GM21515 (cell line): ENCODE results near the gene SLC9A9.

Source experiments
- ATAC-seq: cut with Tn5 transposase; IDR thresholded peaks from one replicate; pipeline ENCODE4 v1.9.1; 2021; ENCODE audit not compliant: unreplicated experiment

The SLC9A9 gene

DNA sequence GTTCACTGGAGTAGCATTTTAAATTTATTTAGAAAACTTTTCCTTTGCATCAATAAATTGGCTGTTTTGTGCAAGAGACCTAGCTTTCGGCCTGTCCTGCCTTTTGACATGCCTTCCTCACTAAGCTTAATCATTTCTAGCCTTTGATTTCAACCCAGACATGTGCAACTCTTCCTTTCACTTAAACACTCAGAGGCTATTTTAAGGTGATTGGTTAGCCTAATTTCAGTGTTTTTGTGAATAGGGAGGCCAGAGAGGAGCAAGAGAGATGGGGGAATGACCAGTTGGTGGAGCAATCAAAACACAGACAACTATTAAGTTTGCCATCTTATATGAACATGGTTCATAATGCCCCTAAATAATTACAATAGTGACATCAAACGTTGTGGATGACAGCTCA is 333.4 kb downstream of the SLC9A9 start:
- ATAC-seq: no peak

DNA sequence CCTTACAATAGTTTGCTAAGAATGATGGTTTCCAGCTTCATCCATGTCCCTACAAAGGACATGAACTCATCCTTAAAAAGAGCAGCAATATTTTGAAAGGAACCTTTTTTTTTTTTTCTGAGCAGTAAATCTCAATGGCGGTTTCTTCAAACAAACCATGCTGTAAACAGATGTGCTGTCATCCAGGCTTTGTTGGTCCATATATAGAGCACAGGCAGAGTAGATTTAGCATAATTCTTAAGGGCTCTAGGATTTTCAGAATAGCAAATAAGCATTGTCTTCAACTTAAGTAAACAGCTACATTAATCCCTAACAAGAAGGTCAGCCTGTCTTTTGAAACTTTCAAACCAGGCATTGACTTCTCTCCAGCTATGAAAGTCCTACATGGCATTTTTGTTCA is 334.2 kb downstream of the SLC9A9 start:
- no peak for ATAC-seq

DNA sequence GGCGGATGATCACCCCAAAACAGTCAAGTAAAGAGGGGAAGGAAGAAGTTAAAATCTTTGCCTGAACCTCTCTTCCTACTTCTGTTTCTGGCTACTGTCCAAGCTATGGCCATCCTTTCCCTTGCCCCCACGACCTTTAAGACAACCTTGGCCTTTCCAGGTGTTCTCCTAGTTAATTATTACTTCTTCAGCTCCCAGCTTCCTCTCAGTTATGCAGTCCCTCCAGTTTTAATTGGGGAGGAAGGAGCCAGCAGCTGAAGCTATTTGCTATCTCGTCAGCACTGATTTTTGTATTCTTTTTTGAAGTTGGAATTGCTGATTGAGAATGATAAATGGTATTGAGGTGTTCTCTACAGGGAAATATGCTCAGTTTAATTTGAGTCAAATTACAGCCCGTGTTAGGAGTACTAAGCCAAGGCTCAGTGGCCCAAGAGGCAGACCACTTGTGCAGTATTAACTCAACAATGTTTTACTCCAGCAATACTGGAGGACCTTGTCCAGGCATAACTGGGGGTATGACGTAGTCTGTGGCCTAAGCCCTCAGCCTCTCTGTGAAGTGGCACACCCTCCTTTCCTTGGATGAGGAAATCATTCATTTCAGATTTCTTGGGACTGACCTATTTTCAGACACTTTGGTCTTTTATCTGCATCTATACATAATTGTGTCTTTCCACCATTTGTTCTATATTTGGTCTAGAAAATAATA is 336.9 kb downstream of the SLC9A9 start:
- no peak for ATAC-seq

DNA sequence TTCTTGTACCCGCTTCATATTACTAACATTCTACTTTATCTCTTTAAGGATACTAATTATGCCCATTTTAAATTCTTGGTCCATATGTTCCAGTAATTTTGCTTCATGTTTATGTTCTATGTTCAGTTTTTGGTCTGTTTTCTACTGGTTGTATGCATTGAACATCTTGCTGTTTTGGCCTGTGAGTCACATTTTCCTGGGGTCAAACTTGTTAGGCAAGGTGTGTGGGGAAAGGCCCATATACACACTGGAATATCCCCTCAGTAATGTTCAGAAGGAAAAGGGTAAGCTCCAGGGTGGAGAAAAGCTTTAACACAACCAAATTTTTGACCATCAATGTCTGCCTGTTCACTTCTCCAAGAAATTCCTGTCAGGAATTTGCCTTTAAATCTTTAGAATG is 337.7 kb downstream of the SLC9A9 start:
- no peak for ATAC-seq

DNA sequence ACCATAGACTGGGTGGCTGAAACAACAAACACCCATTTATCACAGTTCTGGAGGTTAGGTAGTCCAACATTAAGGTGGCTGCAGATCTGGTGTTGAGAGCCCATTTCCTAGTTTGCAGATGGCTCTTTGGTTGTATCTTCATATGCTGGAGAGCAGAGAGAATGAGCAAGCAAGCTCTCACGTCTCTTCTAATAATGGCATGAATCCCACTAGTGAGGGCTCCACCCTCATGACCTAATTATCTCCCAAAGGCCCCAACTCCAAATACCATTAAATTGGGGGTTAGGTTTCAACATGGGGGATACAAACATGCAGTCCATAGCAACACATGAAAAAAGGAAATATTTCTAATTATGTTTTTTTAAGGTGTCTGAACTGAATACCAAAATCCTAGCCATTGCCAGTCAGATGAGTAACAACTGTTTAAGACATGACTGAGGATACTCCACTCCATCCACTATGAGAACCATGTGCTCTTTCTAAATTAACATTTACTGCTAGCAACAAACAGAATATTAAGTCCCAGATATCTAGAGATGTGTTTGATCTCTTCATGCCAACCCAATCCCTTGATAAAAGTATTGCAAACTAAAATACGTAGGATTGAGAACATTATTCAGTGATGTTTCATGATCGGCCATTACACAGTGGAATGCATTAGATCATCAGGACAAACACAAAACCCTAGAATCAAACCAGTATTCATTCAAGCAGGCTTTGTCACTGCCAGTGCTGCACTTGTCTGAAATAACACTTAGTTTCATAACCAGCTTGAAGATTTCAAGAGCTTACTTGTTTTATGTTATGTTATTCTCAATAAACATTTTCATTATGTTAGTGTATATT is 340.3 kb downstream of the SLC9A9 start:
- no peak for ATAC-seq

DNA sequence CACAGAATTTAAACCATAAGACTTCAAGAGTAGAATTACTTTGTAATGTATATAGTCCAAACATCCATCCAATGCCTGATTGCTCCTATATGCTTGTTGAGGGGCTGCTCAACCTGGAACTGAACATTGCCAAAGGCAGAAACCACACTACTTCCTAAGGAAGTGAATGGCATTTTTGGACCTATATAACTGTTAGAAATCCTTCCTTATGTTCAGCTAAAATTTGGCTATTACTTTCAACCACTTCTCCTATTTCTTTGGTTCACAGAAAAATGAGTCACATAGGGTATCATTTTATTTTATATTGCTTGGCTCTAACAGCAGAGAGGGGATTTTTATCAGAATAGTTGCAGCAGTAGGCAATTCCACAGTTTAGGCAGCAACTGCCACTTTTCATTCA is 342.1 kb downstream of the SLC9A9 start:
- ATAC-seq: no peak

DNA sequence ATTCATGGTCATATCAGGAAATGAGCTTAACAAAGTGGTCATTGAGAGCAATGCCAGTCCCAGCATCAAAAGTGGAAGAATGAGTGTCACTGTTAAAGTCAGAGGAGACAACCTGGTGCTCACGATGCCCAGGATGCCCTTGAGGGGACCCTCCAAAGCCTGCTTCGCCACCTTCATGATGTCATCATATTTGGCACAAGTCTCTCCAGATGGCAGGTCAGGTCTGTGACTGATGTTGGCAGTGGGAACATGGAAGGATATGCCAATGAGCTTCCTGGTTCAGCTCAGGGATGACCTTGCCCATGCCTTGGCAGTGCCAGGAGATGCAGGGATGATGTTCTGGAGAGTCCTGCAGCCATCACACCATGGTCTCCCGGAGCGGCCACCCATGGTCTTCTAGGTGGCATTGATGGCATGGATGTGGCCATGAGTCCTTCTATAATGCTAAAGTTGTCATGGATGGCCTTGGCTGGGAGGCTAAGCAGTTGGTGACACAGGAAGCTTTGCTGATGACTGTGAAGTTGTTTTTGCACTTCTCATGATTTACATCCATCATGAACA is 344.9 kb downstream of the SLC9A9 start:
- no peak for ATAC-seq

DNA sequence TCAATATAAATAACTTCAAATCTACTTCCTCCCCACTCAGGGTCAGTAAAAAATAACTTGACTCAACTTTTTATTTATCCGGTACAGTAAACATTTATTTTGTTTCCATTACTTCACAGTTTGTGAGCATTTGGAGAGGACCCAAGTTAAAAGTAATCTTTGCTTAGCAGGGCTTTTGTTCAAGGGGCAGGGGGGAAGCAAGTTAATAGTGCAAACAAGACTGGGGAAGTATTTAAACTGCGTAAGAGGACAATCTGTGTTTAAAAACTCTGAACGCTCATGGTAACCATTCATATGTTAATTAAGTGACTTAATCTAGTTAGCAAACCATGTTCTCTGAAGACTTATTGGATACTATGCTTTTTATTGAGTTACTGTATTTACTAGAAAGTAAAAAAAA is 346.2 kb downstream of the SLC9A9 start:
- no peak for ATAC-seq

DNA sequence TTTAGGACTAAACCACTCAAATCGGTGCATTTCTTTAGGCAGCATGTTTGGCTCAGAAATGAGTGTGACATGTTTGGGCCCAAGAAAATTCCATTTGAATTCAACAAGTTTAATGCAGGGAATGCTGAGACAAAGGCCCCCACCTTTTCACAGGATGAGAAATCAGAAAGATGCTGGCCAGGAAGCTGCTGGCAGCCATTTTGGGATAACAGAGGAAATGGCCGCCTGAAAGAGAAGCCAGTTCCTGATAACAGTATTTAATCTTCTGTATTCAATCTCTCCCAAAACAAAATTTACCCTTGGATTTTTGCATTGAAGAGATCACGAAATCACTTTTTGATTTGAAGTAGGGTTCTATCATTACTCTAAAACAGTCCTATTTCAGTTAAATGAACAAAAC is 350.9 kb downstream of the SLC9A9 start:
- ATAC-seq: no peak

DNA sequence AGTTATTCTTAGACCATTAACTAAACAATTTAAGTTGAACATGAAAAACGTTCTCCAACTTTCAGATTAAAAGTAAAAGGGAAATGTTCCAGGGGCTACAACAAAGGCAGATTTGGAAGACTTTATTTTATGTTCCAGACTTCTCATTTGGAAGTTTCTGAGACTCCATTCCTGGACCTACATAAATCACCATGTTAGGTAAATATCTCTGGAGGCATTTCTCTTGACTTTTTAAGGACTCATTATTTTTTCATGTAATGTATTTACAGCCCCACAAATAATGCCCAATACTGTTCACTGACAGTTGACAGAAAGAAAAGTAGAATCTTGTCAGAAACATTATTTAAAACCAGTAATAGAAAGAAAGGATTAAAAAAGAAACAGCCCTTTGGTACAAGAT is 352.1 kb downstream of the SLC9A9 start:
- no peak for ATAC-seq

DNA sequence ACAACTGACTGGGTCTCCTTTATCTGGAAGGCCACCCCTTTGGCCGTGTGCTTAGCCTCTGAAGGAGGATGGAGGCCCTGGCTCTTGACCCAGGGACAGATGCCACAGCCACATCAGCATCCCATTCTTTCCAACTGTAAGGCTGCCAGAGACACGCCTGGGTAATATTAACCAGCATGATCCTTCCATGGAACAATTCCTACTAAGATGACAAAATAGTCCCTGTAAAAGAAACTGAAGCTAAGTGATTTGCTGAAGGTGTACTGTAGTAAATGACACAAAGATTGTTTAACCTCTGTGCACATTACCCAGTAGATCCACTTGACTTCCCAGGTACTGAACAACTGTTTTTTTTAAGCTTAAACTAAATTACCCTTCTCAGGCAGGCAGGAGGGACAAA is 352.7 kb downstream of the SLC9A9 start:
- ATAC-seq: no peak

DNA sequence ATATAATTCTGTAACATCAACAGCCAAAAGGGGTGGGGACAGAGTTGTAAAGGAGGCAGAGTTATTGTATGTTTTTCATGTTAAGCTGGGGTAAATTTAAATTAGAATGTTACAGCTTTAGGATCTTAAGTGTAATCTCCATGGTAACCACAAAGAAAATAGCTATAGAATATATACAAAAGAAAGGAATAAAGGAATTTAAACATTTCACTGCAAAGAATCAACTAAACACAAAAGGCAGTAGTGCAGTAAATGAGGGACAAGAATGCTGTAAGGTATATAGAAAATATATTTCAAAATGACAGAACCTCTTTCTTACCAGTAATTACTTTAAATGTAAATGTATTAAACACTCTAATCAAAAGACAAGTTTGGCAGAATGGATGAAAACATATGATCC is 361.7 kb downstream of the SLC9A9 start:
- ATAC-seq: no peak

DNA sequence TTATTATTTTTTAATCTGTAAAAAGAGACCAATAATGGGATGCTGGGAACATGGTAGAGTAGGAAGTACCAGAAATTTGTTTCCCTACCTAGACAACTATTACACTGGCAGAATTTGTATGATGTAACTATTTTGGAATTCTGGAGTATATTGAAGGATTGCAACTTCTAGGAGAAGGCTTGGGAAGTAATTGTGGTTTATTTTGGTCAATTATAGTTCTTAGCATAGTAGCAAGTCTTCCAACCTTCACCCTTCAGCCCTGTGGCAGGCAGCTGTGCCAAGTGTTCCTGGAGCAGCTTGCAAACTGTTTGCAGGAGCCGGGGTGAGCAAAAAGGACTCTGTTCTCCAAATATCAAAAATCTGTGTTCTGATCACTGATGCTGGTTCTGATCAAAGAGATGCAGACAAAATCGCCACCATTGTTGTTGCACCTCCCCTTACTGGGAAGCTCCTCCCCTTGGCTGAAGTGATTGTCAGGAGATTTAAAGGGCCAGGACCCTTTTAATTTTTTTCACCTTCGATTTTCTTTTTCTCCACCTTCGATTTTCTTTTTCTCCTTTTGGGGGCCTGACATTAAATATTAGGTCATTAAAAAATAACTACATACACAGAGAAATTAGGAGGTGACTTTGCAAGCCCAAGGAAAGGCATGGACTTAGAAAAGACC is 363.3 kb downstream of the SLC9A9 start:
- ATAC-seq: no peak

DNA sequence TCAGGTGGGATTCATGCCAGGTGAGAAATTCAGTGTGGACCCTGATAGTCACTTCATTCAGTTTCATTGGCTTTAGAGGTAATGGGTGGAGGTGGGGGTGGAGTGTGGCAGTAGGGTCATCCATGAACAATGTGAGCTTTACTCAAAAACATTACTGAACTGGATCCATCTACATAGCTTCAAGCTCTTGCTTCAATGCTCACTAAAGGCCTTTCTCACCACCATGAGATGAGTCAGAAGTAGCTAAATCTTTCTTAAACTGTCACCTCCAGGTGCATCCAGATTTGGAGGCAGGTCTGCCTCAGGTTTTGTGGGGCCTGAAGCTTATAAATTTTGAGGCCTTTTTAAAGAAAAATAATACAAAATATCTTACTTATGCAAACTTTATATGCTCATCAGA is 365.1 kb downstream of the SLC9A9 start:
- ATAC-seq: no peak

DNA sequence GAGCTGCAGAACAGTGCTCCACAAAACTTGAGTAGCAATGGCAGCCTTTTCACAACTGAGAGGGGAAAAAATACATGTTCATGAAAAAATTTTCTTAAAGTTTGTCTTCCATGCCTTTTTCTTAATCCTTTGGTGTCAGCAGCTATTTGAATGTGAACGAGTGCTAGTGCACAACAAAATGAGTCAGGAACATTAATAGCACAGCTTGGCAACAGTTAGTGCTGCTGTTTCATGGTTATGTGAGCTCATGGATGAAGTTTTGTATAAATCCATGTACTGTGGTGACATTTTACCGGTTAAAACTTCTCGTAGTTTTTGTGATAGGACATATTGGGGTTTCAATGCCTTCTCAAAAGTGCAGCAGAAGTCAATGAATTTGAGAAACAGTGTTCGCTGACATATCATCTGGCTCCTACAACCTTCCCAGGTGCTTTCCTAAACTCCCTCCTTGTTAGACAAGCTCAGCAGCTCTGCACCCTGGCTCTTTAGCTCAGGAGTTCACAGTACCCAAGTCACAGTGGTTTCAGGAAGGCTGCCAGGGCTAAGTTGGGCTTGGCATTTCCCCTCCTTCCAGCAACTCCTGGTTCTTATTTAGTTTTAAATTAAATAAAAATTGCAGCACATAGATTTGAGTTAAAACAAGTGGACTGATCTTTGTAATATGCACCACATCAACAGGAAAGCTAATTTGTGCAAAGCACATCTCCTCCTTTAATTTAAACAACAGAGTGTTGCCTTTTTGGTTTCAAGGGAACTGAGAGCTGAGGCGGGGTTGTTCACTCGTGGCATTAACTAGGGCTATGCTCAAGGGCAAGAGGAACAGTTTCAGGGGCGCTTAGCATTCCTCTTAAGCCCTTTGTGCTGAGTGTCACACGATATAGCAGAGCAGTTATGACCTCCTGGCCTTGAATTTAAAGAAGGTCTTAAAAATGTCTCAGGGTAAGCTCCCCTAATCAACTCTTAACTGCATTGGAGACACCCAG is 365.9 kb downstream of the SLC9A9 start:
- ATAC-seq: no peak

DNA sequence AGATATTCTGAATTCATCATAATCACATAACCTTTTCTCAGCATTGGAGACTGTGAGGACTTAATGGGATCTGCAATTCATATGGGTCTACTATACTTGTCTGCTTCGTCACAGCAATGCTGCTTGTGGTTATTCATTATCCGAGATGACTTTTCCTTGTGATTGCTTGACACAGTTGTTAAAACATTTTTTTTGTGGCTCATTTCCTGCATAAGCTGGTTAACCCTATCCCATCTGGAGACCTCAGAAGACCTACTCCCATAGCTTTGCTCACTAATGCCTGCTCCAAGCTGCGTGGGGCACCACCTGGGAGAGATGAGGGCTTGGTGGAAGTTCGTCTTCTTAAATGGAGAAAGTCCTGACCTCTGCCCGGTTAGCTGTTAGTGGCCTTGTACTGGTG is 367.9 kb downstream of the SLC9A9 start:
- no peak for ATAC-seq

DNA sequence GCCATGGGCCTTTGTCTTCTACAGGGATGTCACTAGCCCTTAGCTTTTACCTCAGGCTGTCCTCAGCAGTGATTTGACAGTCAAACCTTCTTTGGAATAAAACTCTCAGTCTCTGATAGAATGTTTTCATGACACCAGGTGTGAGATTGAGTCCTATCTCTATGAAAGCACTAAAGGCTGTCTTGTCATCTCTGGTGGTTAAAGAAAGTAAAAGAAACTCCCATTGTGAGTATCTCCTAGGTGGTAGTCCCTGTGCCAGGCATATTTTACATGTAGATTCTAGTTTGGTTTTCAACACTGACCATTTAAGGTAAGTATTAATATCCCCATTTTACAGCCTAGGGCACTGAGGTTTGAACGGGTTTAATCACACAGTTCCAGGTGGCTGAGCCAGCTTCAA is 368.5 kb downstream of the SLC9A9 start:
- no peak for ATAC-seq

DNA sequence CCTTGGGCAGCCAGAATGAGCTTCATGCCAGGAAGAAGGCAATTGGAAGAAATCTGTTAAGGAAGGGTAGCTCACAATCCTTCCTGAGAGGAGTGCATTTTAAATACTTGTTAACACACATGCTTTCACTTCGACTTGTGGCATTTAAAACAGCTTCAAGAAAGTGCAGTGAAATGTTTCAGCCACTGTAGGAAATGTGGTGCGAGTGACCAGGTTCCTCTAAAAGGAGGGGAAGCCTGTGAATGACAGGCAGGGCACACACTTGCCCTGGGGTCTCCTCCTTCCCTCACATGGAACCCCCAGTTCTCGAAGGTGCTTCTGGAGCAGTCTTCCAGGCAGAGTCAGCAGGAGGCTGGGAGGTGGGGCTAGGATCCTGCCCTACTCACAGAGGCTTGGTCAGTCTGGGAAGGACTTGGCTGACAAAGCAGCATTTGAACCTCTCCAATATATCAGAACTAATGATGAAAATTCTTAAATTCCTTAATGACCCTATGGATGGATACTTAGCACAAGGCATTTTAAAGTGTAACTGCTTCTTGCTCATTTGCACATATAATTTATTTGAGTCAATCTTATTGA is 370.1 kb downstream of the SLC9A9 start:
- ATAC-seq: no peak

DNA sequence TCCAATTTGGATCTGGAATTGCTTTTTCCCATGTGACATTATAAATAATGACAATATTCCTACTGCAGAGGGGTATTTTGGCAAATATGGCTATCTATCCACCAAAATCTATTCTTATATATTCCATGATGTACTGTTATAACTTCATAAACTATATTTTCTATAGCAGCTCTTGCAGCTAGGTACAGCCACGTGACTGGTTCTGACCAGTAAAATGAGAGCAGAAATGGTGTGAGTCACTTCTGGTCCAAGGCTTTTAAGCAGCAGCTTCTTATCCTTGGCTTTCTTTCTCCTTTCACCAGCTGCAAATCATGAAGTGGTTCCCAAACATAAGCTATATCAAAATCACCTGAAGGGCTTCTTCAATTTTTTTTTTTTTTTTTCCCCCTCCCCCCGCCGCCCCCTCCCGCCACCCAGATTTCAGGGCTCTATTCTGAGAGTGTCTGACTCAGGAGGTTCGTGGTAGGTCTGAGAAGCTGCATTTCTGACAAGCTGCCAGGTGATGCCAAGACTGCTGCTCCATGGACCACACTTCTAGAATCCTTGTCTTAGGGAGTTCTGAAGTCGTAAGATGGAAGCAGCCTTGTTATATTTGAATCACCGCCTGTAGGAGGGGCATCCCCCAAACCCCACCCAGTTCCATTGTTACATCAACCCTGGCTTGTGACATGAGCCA is 371.2 kb downstream of the SLC9A9 start:
- no peak for ATAC-seq

DNA sequence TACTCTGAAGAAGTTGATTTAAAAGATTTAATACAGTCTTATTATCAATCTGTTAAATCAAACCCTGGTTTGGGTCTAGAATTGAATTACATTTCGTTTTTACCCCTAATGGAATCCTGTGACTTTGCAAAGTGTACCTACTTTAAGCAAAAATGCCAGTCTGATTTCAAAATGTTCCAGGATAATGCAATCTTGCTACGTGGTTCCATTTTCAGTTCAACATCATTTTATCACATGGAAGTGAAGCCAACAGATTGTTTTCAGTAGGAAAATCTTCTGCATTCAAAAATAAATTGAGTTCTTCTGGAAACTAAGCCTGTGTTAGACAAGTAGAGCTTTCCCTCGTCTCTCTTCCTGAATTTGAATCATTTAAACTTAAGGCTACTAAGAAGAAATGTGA is 372.3 kb downstream of the SLC9A9 start:
- ATAC-seq: no peak
